Peyer's patch (tissue), 4 donors: Measurements from ENCODE around the gene ARID2.

Source experiments
- POLR2A ChIP-seq, 2 donors: fragments of 450-650 bp; IDR thresholded peaks; one replicate each; pipeline ENCODE4 v1.5.1; 2017; ENCODE audit warnings: antibody characterized with exemption in 2 of 2, mild to moderate bottlenecking in 2 of 2, moderate library complexity in 2 of 2
- TF ChIP-seq, protein P1 (sequence below), 6 experiments: fragments of 450-650 bp in 4 of 6; fragments of 200-600 bp in 2 of 6; sonication (generic) in 1 of 6; IDR thresholded peaks; one replicate each; pipeline ENCODE4 v1.5.1; 2017 to 2019; ENCODE audit warnings: antibody characterized with exemption in 6 of 6, mild to moderate bottlenecking in 3 of 6, moderate library complexity in 1 of 6

GRCh38 chr12:45713078-45713477 is 16.4 kb upstream of the ARID2 start:
- TF ChIP-seq, protein P1, sequence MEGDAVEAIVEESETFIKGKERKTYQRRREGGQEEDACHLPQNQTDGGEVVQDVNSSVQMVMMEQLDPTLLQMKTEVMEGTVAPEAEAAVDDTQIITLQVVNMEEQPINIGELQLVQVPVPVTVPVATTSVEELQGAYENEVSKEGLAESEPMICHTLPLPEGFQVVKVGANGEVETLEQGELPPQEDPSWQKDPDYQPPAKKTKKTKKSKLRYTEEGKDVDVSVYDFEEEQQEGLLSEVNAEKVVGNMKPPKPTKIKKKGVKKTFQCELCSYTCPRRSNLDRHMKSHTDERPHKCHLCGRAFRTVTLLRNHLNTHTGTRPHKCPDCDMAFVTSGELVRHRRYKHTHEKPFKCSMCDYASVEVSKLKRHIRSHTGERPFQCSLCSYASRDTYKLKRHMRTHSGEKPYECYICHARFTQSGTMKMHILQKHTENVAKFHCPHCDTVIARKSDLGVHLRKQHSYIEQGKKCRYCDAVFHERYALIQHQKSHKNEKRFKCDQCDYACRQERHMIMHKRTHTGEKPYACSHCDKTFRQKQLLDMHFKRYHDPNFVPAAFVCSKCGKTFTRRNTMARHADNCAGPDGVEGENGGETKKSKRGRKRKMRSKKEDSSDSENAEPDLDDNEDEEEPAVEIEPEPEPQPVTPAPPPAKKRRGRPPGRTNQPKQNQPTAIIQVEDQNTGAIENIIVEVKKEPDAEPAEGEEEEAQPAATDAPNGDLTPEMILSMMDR (IDR thresholded peaks at IDR 0.05): no peak
- no peak for TF ChIP-seq POLR2A (IDR thresholded peaks at IDR 0.05)
